HepG2 (cell line): ENCODE results near the gene ST6GALNAC2. TPM values are rescaled to one million over a fixed set of nuclear protein-coding genes. Genes with fewer than 3 reads are reported as not detected.
A peak's percentile ranks its signal among the peaks of the same experiment; 100 is the strongest.

Experiments used
- ATRX ChIP-seq: sonication (generic); formaldehyde crosslinking; IDR thresholded peaks from 2 replicates; pipeline ENCODE4 v1.4.0; 2020; ENCODE audit warnings: missing genetic modification reagents, borderline replicate concordance
- BORCS8-MEF2B ChIP-seq: sonication (generic); formaldehyde crosslinking; IDR thresholded peaks from 2 replicates; pipeline ENCODE4 v1.8.0; 2022; ENCODE audit warnings: mild to moderate bottlenecking, missing genetic modification reagents
- CEBPG ChIP-seq: IDR thresholded peaks from 2 replicates; pipeline ENCODE4 v1.6.1; 2016
- CENPX ChIP-seq: sonication (generic); formaldehyde crosslinking; IDR thresholded peaks from 2 replicates; pipeline ENCODE4 v1.9.0; 2021; ENCODE audit warnings: mild to moderate bottlenecking, missing genetic modification reagents, moderate library complexity
- CREB1 ChIP-seq, 2 experiments: fragments of 450-650 bp in 1 of 2; IDR thresholded peaks; 2 replicates each; pipeline ENCODE4 v1.6.1; 2016 to 2017; ENCODE audit warnings: control low read depth in 1 of 2, mild to moderate bottlenecking in 1 of 2, missing compliant biosample characterization in 1 of 2, missing genetic modification characterization in 1 of 2
- CREM ChIP-seq, 2 experiments: sonication (generic) in 1 of 2; formaldehyde crosslinking in 1 of 2; IDR thresholded peaks; 2 replicates each; pipeline versions ENCODE4 v1.4.0 to v1.6.1; 2016 to 2020; ENCODE audit warnings: antibody characterized with exemption in 1 of 2, mild to moderate bottlenecking in 1 of 2, missing genetic modification reagents in 1 of 2
- ELF1 ChIP-seq: sonication (generic); formaldehyde crosslinking; IDR thresholded peaks from 2 replicates; pipeline ENCODE4 v1.4.0; 2020; ENCODE audit warnings: missing genetic modification reagents
- GFI1 ChIP-seq: sonication (generic); formaldehyde crosslinking; IDR thresholded peaks from 2 replicates; pipeline ENCODE4 v1.5.0; 2020; ENCODE audit warnings: missing genetic modification reagents, mild to moderate bottlenecking, borderline replicate concordance
- MBD4 ChIP-seq: IDR thresholded peaks from 2 replicates; pipeline ENCODE4 v1.6.1; 2012; ENCODE audit warnings: low read length, inconsistent platforms, borderline replicate concordance
- MTF2 ChIP-seq: sonication (generic); formaldehyde crosslinking; IDR thresholded peaks from 2 replicates; pipeline ENCODE4 v1.5.0; 2020; ENCODE audit warnings: missing genetic modification reagents, borderline replicate concordance
- NCOR1 ChIP-seq: fragments of 200-600 bp; sonication (generic); IDR thresholded peaks from 2 replicates; pipeline ENCODE4 v1.7.0; 2017; ENCODE audit warnings: antibody characterized with exemption, low read length, borderline replicate concordance
- PAF1 ChIP-seq: IDR thresholded peaks from 2 replicates; pipeline ENCODE4 v1.6.1; 2016; ENCODE audit warnings: missing genetic modification reagents, missing compliant biosample characterization
- PITX1 ChIP-seq: sonication (generic); formaldehyde crosslinking; IDR thresholded peaks from 2 replicates; pipeline ENCODE4 v1.5.1; 2020; ENCODE audit warnings: mild to moderate bottlenecking, missing genetic modification reagents
- POLR2AphosphoS5 ChIP-seq: IDR thresholded peaks from 2 replicates; pipeline ENCODE4 v1.6.1; 2012; ENCODE audit warnings: low read depth, low read length
- SAFB2 ChIP-seq: sonication (generic); formaldehyde crosslinking; IDR thresholded peaks from 2 replicates; pipeline ENCODE4 v1.5.1; 2020; ENCODE audit warnings: missing genetic modification reagents, low read depth, mild to moderate bottlenecking, borderline replicate concordance
- SIX4 ChIP-seq: sonication (generic); formaldehyde crosslinking; IDR thresholded peaks from 2 replicates; pipeline ENCODE4 v1.4.0; 2020; ENCODE audit warnings: missing genetic modification reagents
- SNAPC4 ChIP-seq: sonication (generic); formaldehyde crosslinking; IDR thresholded peaks from 2 replicates; pipeline ENCODE4 v1.4.0; 2020; ENCODE audit warnings: mild to moderate bottlenecking, missing genetic modification reagents
- ZFP1 ChIP-seq: IDR thresholded peaks from 2 replicates; pipeline ENCODE4 v1.6.1; 2016
- ZNF280D ChIP-seq: sonication (generic); formaldehyde crosslinking; IDR thresholded peaks from 2 replicates; pipeline ENCODE4 v1.5.1; 2020; ENCODE audit warnings: mild to moderate bottlenecking, missing genetic modification reagents
- ZNF446 ChIP-seq: sonication (generic); formaldehyde crosslinking; IDR thresholded peaks from 2 replicates; pipeline ENCODE4 v1.5.0; 2020; ENCODE audit warnings: mild to moderate bottlenecking, missing genetic modification reagents
- ZNF652 ChIP-seq: IDR thresholded peaks from 2 replicates; pipeline ENCODE4 v1.6.1; 2016; ENCODE audit warnings: low read depth, borderline replicate concordance
- ZNF75D ChIP-seq: sonication (generic); formaldehyde crosslinking; IDR thresholded peaks from 2 replicates; pipeline ENCODE4 v1.8.1; 2023; ENCODE audit warnings: missing genetic modification reagents, mild to moderate bottlenecking, borderline replicate concordance
- ZNF775 ChIP-seq: sonication (generic); formaldehyde crosslinking; IDR thresholded peaks from 2 replicates; pipeline ENCODE4 v1.4.0; 2020; ENCODE audit warnings: missing genetic modification reagents, mild to moderate bottlenecking, moderate library complexity, borderline replicate concordance
- ZSCAN9 ChIP-seq: IDR thresholded peaks from 2 replicates; pipeline ENCODE4 v1.6.1; 2016; ENCODE audit warnings: borderline replicate concordance
- polyA plus RNA-seq, 8 experiments: library from polyadenylated mRNA; depleted of rRNA in 3 of 8; stranded (reverse) in 7 of 8; unstranded in 1 of 8; fragments of >200 nt; fragmentation: Illumina TruSeq in 4 of 8; extraction: Trizol in 4 of 8; gene quantifications; 2 replicates each; pipeline versions ENCODE4 v1.2.1 to v1.2.3, GENCODE V29; 2011 to 2016; ENCODE audit warnings: low read depth in 4 of 8, missing spikeins in 1 of 8, mixed read lengths in 1 of 8; ENCODE audit not compliant: insufficient read depth in 1 of 8
- total RNA-seq, 5 experiments: library from RNA; depleted of rRNA; stranded (reverse); fragments of >200 nt; fragmentation: Illumina TruSeq; extraction: Trizol; gene quantifications; 2 replicates each; pipeline ENCODE4 v1.2.3, GENCODE V29; 2016; ENCODE audit warnings: low read depth in 1 of 5

ST6GALNAC2 gene
- total and polyA plus RNA-seq, 2 of the 13 experiments (the other 11 are each of a cell fraction or from before 2014, with no cell fraction given): 0.12 to 0.49 TPM

- TF ChIP-seq NCOR1: no peak
- no peak for TF ChIP-seq SIX4 (CRISPR knock-in tag)
- TF ChIP-seq PITX1 (CRISPR knock-in tag): 0 out of 2 replicates have a peak, but pooled peaks have one; percentile 13
- no peak for TF ChIP-seq SAFB2 (CRISPR knock-in tag)
- no peak for TF ChIP-seq ELF1 (CRISPR knock-in tag)
- TF ChIP-seq GFI1: no peak
- no peak for TF ChIP-seq ATRX (CRISPR knock-in tag)
- no peak for TF ChIP-seq ZNF280D
- TF ChIP-seq CREM (IDR thresholded peaks at IDR 0.05): no peak
- no peak for TF ChIP-seq CREM (CRISPR knock-in tag; IDR thresholded peaks at IDR 0.05)
- peak; percentile 65; the same call in 1 of the 2 replicates for TF ChIP-seq PAF1 (CRISPR knock-in tag)
- TF ChIP-seq MBD4: no peak
- no peak for TF ChIP-seq BORCS8-MEF2B (CRISPR knock-in tag)
- no peak for TF ChIP-seq CENPX (CRISPR knock-in tag)
- TF ChIP-seq ZNF446 (CRISPR knock-in tag): no peak
- TF ChIP-seq ZNF775 (CRISPR knock-in tag): no peak
- TF ChIP-seq ZFP1: no peak
- no peak for TF ChIP-seq MTF2 (CRISPR knock-in tag)
- no peak for TF ChIP-seq ZNF75D (CRISPR knock-in tag)
- TF ChIP-seq ZNF652 (CRISPR knock-in tag): no peak
- TF ChIP-seq ZSCAN9 (CRISPR knock-in tag): no peak
- TF ChIP-seq CEBPG (CRISPR knock-in tag): no peak
- peak; percentile 52; the same call in 1 of the 2 replicates for TF ChIP-seq SNAPC4 (CRISPR knock-in tag)
- TF ChIP-seq CREB1 (IDR thresholded peaks at IDR 0.05): no peak
- TF ChIP-seq CREB1 (CRISPR knock-in tag; IDR thresholded peaks at IDR 0.05): no peak
- TF ChIP-seq POLR2AphosphoS5: peak; percentile 37; the same call in 1 of the 2 replicates
Measured at GRCh38 chr17:76566613-76566943, 19.1 kb downstream of the ST6GALNAC2 start (continued).
